ENCODE data around the gene AHCY.
"Not testable (repeated sequence)": the region's sequence is repeated elsewhere in the genome, so short reads cannot be mapped to it uniquely, and the experiment has no call there.

The AHCY gene

DNA sequence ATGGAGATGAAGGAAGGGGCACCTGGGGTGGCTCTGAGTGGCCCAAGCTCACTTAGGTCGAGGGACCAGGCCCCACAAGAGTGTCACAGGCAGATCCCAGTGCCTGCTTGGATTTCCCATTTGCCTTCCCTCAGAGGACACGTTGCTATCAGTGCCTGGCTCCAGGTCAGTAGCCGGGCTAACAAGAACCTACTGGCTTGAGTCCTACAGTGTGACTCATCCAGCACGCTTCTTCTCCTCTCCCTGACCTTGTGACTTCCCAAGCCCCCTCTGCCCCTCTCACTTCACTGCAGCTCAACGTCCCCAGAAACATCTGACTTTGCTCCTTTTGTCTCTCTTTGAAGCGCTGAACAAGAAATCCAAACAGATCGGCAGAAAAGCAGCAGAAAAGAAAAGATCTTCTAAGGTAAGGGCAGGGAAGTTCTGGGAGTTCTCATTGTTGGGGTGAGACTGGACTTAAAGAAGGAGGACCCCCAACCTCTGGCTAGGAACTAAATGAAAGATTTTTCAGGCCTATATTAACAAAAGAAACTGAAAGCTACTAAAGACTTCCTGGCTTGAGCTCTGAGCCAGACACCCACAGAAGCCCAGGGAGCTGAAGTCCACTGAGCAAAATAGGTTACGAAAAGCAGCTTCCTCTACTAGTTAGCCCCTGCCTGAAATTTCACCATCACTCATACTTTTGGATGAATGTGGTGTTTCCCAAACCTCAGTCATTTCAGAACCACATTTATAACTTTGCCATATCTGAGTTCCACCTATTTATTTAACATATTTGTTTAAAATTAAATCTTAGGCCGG lies 40.5 kb downstream of the AHCY start:
- H3K4me3 ChIP-seq (ENCODE audit: low read depth, low read length) = no peak overlapping the region

DNA sequence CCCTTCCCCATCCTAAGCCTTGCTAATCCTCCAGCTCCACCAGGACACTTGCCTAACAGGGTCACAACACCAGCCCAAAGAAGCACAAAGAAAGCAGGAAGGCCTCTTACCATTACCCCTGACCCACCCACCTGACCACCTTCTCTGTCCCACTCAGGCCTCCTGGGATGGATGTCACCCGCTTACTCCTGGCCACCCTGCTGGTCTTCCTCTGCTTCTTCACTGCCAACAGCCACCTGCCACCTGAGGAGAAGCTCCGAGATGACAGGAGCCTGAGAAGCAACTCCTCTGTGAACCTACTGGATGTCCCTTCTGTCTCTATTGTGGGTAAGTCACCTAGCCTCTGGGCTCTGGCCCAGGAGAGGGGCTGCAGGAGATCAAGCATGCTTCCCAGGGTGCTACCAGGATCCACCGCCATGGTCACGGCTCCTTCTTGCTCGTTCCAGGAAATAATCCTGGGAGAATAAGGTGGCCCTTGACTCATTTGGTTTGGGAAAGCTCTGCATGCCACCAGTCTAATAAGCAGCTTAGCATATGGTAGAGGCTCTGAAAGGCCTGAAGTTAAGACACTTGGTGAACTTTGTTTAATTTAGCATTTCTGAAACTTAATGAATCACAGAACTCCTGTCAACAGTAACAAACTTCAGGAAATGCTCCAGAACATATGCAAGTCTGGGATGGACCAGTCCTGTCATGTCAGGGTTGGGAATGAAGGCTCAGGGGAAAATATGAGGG lies 42.8 kb downstream of the AHCY start:
- H3K4me3 ChIP-seq (ENCODE audit: low read depth, low read length) = no peak overlapping the region

DNA sequence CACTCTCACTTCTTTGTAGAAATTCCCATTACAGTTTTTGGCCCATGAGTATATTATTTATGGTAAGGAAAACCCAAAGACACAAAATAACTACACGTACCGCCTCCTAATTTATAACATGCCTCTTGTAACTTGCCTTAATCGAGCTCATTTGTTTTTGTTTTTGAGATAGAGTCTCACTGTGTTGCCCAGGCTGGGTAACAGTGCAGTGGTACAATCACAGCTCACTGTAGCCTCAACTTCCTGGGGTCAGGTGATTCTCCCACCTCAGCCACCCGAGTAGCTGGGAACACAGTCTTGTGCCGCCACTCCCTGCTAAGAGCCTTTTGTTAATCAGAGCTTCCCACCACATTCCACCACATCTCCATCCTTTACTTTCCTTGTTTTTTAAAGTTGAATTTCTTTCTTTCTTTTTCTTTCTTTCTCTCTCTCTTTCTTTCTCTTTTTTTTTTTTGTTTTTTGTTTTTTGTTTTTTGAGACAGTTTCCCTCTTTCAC lies 46.5 kb downstream of the AHCY start:
- H3K4me3 ChIP-seq (ENCODE audit: low read depth, low read length) = no peak overlapping the region

DNA sequence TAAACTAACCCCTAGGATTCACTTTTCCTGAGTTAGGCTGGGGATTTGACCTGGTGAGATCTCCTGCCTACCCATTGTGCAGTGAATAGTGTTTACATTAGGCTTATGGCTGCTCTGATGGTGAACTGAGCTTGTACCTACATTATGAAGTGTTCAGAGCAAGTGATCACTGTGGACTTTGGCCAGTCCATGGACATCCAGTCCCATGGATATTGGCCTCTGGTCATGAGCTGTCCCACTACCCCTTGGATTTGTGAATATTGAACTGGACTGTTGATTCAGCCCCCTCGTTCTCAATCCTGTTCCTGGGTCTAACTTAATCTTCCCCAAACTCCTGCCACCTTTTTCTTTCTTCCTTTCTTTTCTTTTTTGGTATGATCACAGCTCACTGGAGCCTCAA lies 48.2 kb downstream of the AHCY start:
- no peak overlapping the region for H3K4me3 ChIP-seq (ENCODE audit: low read depth, low read length)

- H3K4me3 ChIP-seq (ENCODE audit: low read depth, low read length) = not testable (repeated sequence)
Observed at GRCh38 chr20:34252431-34253086, 50.6 kb downstream of the AHCY start.

DNA sequence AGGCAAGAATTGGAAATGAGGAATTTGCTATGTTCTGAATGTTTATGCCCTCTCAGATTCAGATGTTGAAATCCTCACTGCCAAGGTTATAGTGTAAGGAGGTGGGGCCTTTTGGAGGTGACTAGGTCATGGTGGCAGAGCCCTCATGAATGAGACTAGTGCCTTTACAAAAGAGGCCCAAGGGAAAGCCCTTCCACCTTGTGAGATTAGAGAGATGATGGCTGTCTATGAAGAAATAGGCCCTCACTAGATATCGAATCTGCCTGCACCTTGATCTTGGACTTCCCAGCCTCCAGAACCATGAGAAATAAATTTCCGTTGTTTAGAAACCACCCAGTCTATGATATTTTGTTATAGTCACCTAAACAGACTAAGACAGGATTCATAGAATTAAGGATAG lies 51.5 kb downstream of the AHCY start:
- no peak overlapping the region for H3K4me3 ChIP-seq (ENCODE audit: low read depth, low read length)

- H3K4me3 ChIP-seq (ENCODE audit: low read depth, low read length) = no peak overlapping the region
Observed at GRCh38 chr20:34250005-34250404, 53.1 kb downstream of the AHCY start.

DNA sequence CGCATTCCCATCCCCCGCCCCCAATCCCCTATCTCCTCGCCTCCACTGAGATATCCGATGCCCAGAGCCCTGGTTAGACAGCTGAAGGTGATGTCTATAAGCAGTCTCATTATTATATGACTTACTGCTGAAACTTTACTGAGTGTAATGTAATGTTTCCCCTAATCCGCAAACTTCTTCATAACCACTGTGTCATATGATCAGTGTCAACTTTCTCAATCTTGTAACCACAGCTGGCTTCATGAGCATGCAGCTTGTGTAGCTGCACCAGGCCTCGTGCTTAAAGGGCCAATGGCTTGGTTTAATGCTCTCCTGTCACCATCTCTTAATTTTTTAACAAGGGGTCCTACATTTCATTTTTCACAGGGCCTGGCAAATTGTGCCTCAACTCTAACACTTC lies 53.9 kb downstream of the AHCY start:
- H3K4me3 ChIP-seq (ENCODE audit: low read depth, low read length) = no peak overlapping the region

DNA sequence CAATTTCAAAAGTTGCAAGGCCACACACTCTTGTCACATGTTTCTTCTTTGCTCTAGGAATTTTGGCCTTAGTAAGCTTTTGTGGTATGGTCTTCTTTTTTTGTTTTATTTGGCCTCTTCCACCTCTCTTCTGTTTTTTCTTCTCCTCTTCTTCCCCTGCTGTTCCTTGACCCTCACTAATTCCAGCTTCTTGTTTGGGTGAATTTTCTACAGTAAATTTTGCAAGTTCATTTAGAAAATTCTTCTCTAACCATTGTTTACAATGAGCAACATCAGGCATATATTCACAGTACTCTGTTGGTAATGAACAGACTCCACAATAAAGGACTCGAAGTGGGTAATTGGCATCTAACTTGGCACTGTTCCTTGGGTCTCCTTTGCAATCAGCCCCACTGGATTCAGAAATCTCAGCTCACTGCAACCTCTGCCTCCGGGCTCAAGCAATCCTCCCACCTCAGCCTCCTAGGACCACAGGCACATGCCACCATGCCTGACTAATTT lies 57.0 kb downstream of the AHCY start:
- H3K4me3 ChIP-seq (ENCODE audit: low read depth, low read length) = no peak overlapping the region

DNA sequence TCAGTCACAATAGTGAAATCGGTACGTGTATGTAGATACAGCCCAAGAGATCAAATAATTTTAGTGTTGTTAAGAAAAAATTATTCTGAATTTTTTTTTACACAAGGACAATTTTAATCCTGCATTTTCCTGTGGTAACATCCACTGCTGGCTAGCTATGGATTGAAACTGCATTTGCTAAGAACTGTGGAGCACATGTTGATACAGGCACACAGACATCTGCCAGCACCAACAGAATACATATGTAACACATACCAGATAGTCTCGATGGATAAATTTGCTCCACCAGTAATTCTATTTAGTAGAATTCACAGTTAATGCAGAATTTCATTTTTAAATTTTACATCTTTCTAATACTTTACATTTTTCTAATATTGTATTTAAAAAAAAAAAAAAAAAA lies 59.8 kb downstream of the AHCY start:
- no peak overlapping the region for H3K4me3 ChIP-seq (ENCODE audit: low read depth, low read length)

DNA sequence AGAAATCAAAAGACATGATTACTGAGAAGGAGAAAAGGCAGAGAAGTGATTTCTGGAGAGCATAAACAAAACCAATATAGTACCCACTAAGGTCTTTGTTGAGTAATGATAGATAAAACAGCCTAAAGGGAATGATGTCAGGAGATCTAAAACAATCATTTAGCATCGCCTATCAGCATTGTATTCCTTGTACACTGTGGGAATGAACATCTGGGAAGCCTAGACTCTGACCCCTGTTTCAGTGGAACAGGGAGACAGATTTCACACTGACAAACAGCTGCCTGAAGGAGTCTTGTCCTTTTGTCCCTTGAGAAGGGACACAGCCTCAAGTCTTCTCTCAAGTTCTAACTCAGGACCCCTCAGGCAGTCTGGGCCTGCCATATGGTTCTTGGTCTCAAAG lies 60.3 kb downstream of the AHCY start:
- H3K4me3 ChIP-seq (ENCODE audit: low read depth, low read length) = no peak overlapping the region

DNA sequence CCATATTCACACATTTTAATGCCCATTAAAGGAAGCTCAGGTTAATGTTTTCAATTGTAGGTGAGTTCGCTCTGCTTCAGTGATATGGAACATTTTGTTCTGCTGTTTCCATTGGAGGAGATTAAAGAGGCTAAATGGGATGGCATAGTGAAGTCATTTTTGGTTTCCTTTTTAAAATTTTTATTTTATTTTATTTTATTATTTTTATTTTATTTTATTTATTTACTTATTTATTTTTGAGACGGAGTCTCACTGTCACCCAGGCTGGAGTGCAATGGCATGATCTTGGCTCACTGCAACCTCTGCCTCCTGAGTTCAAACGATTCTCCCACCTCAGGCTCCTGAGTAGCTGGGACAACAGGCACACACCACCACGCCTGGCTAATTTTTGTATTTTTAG lies 61.1 kb downstream of the AHCY start:
- H3K4me3 ChIP-seq (ENCODE audit: low read depth, low read length) = not testable (repeated sequence)

GRCh38 chr20:34240693-34241615 lies 62.2 kb downstream of the AHCY start, which contains the start of gene ASIP:
Gene ASIP, plus strand, starts transcription at chr20:34241423. Its CDS starts 18,952 bp downstream, at chr20:34260375.
- no peak within 1 kb of the TSS for H3K4me3 ChIP-seq (ENCODE audit: low read depth, low read length)

GRCh38 chr20:34240121-34240520 lies 63.0 kb downstream of the AHCY start:
- no peak overlapping the region for H3K4me3 ChIP-seq (ENCODE audit: low read depth, low read length)

DNA sequence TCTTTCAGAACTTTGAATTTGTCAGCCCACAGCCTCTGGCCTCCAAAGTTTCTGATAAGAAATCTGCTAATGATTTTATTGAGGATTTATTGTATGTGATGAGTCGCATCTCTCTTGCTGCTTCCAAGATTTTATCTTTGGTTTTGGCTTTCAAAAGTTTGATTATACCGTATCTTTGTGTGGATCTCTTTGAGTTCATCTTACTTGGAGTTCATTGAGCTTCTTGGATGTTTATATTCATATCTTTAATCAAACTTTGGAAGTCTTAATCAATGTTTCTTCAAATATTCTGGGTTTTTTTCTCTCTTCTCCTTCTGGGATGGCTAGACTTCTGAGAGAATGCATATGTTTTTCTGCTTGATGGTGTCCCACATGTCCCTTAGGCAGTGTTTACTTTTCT lies 65.2 kb downstream of the AHCY start:
- H3K4me3 ChIP-seq (ENCODE audit: low read depth, low read length) = no peak overlapping the region

DNA sequence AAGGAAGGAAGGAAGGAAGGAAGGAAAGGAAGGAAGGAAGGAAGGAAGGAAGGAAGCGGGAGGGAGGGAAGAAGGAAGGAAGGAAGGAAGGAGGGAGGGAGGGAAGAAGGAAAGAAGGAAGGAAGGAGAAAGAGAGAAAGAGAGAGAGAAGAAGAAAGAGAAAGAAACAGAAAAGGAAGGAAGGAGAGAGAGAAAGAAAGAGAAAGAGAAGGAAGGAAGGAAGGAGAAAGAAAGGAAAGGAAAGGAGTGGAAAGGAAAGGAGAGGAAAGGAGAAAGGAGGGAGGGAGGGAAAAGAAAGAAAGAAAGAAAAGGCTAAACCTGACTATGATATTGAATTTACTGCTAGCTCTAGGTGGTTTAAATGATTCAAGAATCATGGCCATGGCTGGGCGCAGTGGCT lies 67.3 kb downstream of the AHCY start:
- H3K4me3 ChIP-seq (ENCODE audit: low read depth, low read length) = no peak overlapping the region

- H3K4me3 ChIP-seq (ENCODE audit: low read depth, low read length) = no peak overlapping the region
Observed at GRCh38 chr20:34233687-34234086, 69.5 kb downstream of the AHCY start.

- no peak overlapping the region for H3K4me3 ChIP-seq (ENCODE audit: low read depth, low read length)
Observed at GRCh38 chr20:34232494-34233087, 70.6 kb downstream of the AHCY start.

DNA sequence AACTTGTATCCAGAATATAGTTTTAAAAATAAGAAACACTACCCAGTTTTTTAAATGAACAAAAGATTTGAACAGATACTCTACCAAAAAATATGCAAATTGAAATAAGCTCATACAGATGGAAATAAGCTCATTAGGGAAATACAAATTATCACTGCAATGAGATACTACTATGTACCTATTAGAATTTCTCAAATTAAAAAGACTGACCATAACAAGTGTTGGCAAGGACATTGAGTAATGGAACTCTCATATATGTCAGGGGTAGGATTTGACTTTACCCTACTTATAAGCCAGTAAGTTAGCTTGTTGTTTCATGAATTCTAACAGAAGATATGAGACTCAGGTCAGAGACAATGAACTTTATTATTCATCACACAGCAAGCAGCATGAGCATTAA lies 71.5 kb downstream of the AHCY start:
- no peak overlapping the region for H3K4me3 ChIP-seq (ENCODE audit: low read depth, low read length)
